Gastroesophageal sphincter (tissue), 3 donors: Measurements from ENCODE around the gene SMAD2.

Experiments
- POLR2A ChIP-seq, 2 donors: fragments of 450-650 bp; IDR thresholded peaks; one replicate each; pipeline ENCODE4 v1.6.1; 2017; ENCODE audit warnings: antibody characterized with exemption in 2 of 2, mild to moderate bottlenecking in 2 of 2, moderate library complexity in 1 of 2
- TF ChIP-seq, protein P1 (sequence below), 4 experiments: fragments of 200-600 bp in 2 of 4; fragments of 450-650 bp in 2 of 4; sonication (generic) in 1 of 4; IDR thresholded peaks; one replicate each; pipeline ENCODE4 v1.5.1; 2017 to 2019; ENCODE audit warnings: antibody characterized with exemption in 4 of 4, mild to moderate bottlenecking in 2 of 4, moderate library complexity in 2 of 4

DNA sequence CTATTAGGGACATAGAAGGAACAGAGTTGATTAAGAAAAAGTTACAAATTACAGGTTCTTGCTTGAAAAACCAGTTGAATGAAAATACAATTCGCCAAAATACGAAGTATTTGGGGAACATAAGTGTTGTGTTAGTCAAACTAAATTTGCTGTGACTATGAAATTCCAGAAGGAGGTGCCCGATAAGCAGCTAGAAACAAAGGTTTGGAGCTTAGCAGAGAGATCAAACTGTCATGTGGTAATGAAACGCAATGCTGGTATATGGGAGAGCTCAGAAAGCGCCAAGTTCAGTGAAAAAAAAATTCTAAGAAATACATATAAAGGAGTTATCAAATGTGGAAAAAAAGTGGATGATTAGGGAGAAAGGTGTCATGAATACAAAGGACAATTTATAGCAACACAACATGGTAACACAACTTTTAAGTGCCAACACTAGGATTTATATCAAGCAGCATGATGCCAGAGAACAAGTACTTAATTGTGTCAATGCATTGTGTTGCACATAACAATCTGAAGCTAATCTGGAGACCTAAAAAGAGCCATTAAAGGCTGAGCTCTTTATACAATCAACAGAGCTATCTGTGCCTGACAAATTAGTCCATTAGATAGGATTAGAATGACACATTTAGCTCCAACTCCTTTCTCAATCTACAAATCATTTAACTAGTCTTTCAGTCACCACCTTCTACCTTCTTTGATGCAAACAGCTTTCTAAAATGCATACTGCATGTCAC is 31.2 kb downstream of the SMAD2 start:
- TF ChIP-seq POLR2A (IDR thresholded peaks at IDR 0.05), result no peak
- TF ChIP-seq, protein P1, sequence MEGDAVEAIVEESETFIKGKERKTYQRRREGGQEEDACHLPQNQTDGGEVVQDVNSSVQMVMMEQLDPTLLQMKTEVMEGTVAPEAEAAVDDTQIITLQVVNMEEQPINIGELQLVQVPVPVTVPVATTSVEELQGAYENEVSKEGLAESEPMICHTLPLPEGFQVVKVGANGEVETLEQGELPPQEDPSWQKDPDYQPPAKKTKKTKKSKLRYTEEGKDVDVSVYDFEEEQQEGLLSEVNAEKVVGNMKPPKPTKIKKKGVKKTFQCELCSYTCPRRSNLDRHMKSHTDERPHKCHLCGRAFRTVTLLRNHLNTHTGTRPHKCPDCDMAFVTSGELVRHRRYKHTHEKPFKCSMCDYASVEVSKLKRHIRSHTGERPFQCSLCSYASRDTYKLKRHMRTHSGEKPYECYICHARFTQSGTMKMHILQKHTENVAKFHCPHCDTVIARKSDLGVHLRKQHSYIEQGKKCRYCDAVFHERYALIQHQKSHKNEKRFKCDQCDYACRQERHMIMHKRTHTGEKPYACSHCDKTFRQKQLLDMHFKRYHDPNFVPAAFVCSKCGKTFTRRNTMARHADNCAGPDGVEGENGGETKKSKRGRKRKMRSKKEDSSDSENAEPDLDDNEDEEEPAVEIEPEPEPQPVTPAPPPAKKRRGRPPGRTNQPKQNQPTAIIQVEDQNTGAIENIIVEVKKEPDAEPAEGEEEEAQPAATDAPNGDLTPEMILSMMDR (IDR thresholded peaks at IDR 0.05), result no peak
